ENCODE results near the gene RNF44.
A peak's percentile ranks its signal among the peaks of the same experiment; 100 is the strongest.

The RNF44 gene

GRCh38 chr5:176541338-176542134 lies 4.3 kb upstream of the RNF44 start:
- peaks cover 26% of the 10 kb centered on the region; the same call in 1 of the 2 replicates for H3K27me3 ChIP-seq (ENCODE audit: insufficient read depth, low read length)
- H3K27ac ChIP-seq (ENCODE audit: low read depth, low read length): peak overlapping the region; percentile 58; the same call in 1 of the 2 replicates
- peaks cover 18% of the 10 kb centered on the region for H3K4me1 ChIP-seq (ENCODE audit: insufficient read depth, low read length)
- peak overlapping the region; percentile 3; the same call in 1 of the 2 replicates for H3K4me3 ChIP-seq (ENCODE audit: low read length)
- no peaks in the 10 kb centered on the region for H3K36me3 ChIP-seq (ENCODE audit: insufficient read depth, low read length)
- no peaks in the 10 kb centered on the region for H3K9me3 ChIP-seq (ENCODE audit: insufficient read depth, low read depth, low read length)
- no peak overlapping the region for H3K9ac ChIP-seq (ENCODE audit: low read depth, low read length)
- 50% methylated on average over 12 of the region's 12 CpGs for WGBS

- Histone ChIP-seq H3K4me1 (ENCODE audit: insufficient read depth, low read length) (peaks cover 18% of the 10 kb centered on the region), H3K9me3 (ENCODE audit: insufficient read depth, low read depth, low read length) (no peaks in the 10 kb centered on the region), H3K9ac (ENCODE audit: low read depth, low read length) (no peak overlapping the region), H3K4me3 (ENCODE audit: low read length) (peak overlapping the region; percentile 3; the same call in 1 of the 2 replicates), H3K27ac (ENCODE audit: low read depth, low read length) (no peak overlapping the region), H3K36me3 (ENCODE audit: insufficient read depth, low read length) (no peaks in the 10 kb centered on the region), H3K27me3 (ENCODE audit: insufficient read depth, low read length) (peaks cover 26% of the 10 kb centered on the region; the same call in 1 of the 2 replicates)
- 83% methylated on average over 8 of the region's 8 CpGs for WGBS
Observed at GRCh38 chr5:176540956-176541337, 3.7 kb upstream of the RNF44 start.

GRCh38 chr5:176540476-176540899 lies 3.3 kb upstream of the RNF44 start:
- no peaks in the 10 kb centered on the region for H3K36me3 ChIP-seq (ENCODE audit: insufficient read depth, low read length)
- peaks cover 26% of the 10 kb centered on the region; the same call in 1 of the 2 replicates for H3K27me3 ChIP-seq (ENCODE audit: insufficient read depth, low read length)
- no peak overlapping the region for H3K4me3 ChIP-seq (ENCODE audit: low read length)
- H3K4me1 ChIP-seq (ENCODE audit: insufficient read depth, low read length): peaks cover 19% of the 10 kb centered on the region
- H3K9me3 ChIP-seq (ENCODE audit: insufficient read depth, low read depth, low read length): no peaks in the 10 kb centered on the region
- no peak overlapping the region for H3K9ac ChIP-seq (ENCODE audit: low read depth, low read length)
- no peak overlapping the region for H3K27ac ChIP-seq (ENCODE audit: low read depth, low read length)
- 92% methylated on average over 8 of the region's 8 CpGs for WGBS

DNA sequence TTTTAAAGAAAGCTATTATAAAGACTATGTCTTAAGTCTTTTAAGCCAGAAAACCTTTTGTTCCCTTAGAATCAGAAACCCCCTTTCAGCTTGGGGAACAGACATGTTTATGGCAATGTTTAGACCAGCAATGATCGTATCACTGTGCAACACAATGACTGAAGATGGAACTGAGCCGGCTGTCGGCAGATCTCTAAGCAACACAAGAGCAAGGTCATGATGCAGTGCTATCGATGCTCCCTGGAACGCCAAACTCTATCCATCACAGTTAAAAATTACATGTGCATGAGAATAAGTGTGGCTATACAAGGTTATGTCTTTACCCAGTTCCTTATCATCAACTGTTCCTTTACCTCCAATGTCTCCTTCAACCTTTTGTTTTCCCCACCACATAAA lies 1.8 kb upstream of the RNF44 start:
- Histone ChIP-seq H3K9me3 (ENCODE audit: insufficient read depth, low read depth, low read length) (no peaks in the 10 kb centered on the region), H3K36me3 (ENCODE audit: insufficient read depth, low read length) (peaks cover 14% of the 10 kb centered on the region), H3K27me3 (ENCODE audit: insufficient read depth, low read length) (peaks cover 17% of the 10 kb centered on the region; the same call in 1 of the 2 replicates), H3K27ac (ENCODE audit: low read depth, low read length) (no peak overlapping the region), H3K9ac (ENCODE audit: low read depth, low read length) (no peak overlapping the region), H3K4me1 (ENCODE audit: insufficient read depth, low read length) (peaks cover 31% of the 10 kb centered on the region), H3K4me3 (ENCODE audit: low read length) (no peak overlapping the region)
- 92% methylated on average over 3 of the region's 5 CpGs for WGBS

- Histone ChIP-seq H3K4me1 (ENCODE audit: insufficient read depth, low read length) (peaks cover 35% of the 10 kb centered on the region), H3K27me3 (ENCODE audit: insufficient read depth, low read length) (peaks cover 11% of the 10 kb centered on the region; the same call in 1 of the 2 replicates), H3K4me3 (ENCODE audit: low read length) (peak overlapping the region; percentile 82), H3K9me3 (ENCODE audit: insufficient read depth, low read depth, low read length) (no peaks in the 10 kb centered on the region), H3K36me3 (ENCODE audit: insufficient read depth, low read length) (peaks cover 15% of the 10 kb centered on the region), H3K9ac (ENCODE audit: low read depth, low read length) (peak overlapping the region; percentile 61), H3K27ac (ENCODE audit: low read depth, low read length) (peak overlapping the region; percentile 100)
- 24% methylated on average over 12 of the region's 13 CpGs for WGBS
Observed at GRCh38 chr5:176538230-176538988, 1.2 kb upstream of the RNF44 start.

DNA sequence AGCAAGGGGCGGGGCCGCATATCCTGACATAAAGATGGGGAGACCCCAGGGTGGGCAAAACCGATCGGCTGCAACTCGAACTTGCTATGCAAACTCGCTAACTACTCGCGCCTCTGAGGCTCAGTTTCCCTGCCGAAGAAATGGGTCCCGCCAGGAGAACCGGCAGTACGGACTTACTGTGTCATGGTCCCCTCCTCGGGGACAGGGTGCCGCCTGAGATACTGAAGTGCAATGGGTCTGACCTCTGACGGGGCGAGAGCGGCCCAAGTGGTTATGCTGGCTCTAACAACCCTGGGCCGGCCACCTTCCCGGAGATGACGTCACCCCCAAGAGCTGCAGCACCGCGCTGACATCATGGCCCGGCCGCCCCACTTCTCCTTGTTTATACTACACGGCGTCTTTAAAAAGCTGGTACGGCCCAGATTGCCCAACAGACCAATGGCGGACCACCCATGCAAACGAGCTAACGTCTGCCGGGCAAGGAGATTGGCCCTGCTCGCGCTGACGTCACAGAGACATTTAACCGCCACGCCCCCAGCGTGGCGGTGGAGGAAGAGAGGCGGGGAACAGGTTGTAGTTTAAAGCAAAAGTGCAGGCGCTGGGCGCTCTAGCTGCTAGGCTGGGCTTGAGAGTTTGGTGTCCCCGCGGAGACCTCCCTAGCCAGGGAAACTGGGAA lies 490 bp upstream of the RNF44 start:
- Histone ChIP-seq H3K27ac (ENCODE audit: low read depth, low read length) (peak overlapping the region; percentile 100), H3K9ac (ENCODE audit: low read depth, low read length) (peak overlapping the region; percentile 99), H3K36me3 (ENCODE audit: insufficient read depth, low read length) (peaks cover 19% of the 10 kb centered on the region), H3K4me3 (ENCODE audit: low read length) (peak overlapping the region; percentile 82), H3K4me1 (ENCODE audit: insufficient read depth, low read length) (peaks cover 38% of the 10 kb centered on the region), H3K27me3 (ENCODE audit: insufficient read depth, low read length) (peaks cover 8% of the 10 kb centered on the region; the same call in 1 of the 2 replicates), H3K9me3 (ENCODE audit: insufficient read depth, low read depth, low read length) (no peaks in the 10 kb centered on the region)
- WGBS: under 1% methylated on average over 43 of the region's 43 CpGs

- WGBS: 1% methylated on average over 43 of the region's 43 CpGs
- peaks cover 32% of the 10 kb centered on the region for H3K4me1 ChIP-seq (ENCODE audit: insufficient read depth, low read length)
- H3K36me3 ChIP-seq (ENCODE audit: insufficient read depth, low read length): peaks cover 27% of the 10 kb centered on the region
- H3K4me3 ChIP-seq (ENCODE audit: low read length): peak overlapping the region; percentile 82
- no peaks in the 10 kb centered on the region for H3K9me3 ChIP-seq (ENCODE audit: insufficient read depth, low read depth, low read length)
- no peaks in the 10 kb centered on the region for H3K27me3 ChIP-seq (ENCODE audit: insufficient read depth, low read length)
- H3K9ac ChIP-seq (ENCODE audit: low read depth, low read length): peak overlapping the region; percentile 99
- H3K27ac ChIP-seq (ENCODE audit: low read depth, low read length): peak overlapping the region; percentile 100
Observed at GRCh38 chr5:176536132-176536901, 885 bp downstream of the RNF44 start.

GRCh38 chr5:176535664-176536131 lies 1.5 kb downstream of the RNF44 start:
- Histone ChIP-seq H3K4me3 (ENCODE audit: low read length) (peak overlapping the region; percentile 82), H3K9ac (ENCODE audit: low read depth, low read length) (peak overlapping the region; percentile 99), H3K27me3 (ENCODE audit: insufficient read depth, low read length) (no peaks in the 10 kb centered on the region), H3K36me3 (ENCODE audit: insufficient read depth, low read length) (peaks cover 33% of the 10 kb centered on the region), H3K9me3 (ENCODE audit: insufficient read depth, low read depth, low read length) (no peaks in the 10 kb centered on the region), H3K27ac (ENCODE audit: low read depth, low read length) (peak overlapping the region; percentile 100), H3K4me1 (ENCODE audit: insufficient read depth, low read length) (peaks cover 26% of the 10 kb centered on the region)
- WGBS: 2% methylated on average over 9 of the region's 9 CpGs

GRCh38 chr5:176535101-176535663 lies 2.0 kb downstream of the RNF44 start:
- H3K36me3 ChIP-seq (ENCODE audit: insufficient read depth, low read length): peaks cover 37% of the 10 kb centered on the region
- H3K4me1 ChIP-seq (ENCODE audit: insufficient read depth, low read length): peaks cover 24% of the 10 kb centered on the region
- H3K9me3 ChIP-seq (ENCODE audit: insufficient read depth, low read depth, low read length): no peaks in the 10 kb centered on the region
- WGBS: 70% methylated on average over 11 of the region's 11 CpGs
- H3K27ac ChIP-seq (ENCODE audit: low read depth, low read length): peak overlapping the region; percentile 100
- peak overlapping the region; percentile 82 for H3K4me3 ChIP-seq (ENCODE audit: low read length)
- H3K9ac ChIP-seq (ENCODE audit: low read depth, low read length): peak overlapping the region; percentile 99
- no peaks in the 10 kb centered on the region for H3K27me3 ChIP-seq (ENCODE audit: insufficient read depth, low read length)

DNA sequence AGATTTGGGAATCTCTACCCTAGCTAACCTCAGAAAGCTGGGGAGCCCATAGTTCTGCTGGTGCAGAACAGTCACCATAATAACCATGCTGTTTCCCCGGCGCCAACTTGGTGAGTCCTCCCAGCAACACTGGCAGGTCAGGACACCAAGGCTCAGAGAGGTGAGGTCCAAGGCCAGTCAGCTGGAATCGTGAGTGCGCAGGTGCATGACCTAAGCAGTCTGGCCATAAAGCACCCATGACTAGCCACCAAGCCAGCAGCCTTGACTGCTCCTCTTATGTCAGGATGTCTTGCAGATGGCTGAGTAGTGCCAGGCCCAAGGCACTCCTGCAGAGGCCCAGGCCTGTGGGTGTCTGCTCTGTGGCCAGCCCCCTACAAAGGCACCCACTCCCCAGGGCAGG lies 2.6 kb downstream of the RNF44 start:
- no peaks in the 10 kb centered on the region for H3K9me3 ChIP-seq (ENCODE audit: insufficient read depth, low read depth, low read length)
- H3K4me3 ChIP-seq (ENCODE audit: low read length): peak overlapping the region; percentile 82
- no peaks in the 10 kb centered on the region for H3K27me3 ChIP-seq (ENCODE audit: insufficient read depth, low read length)
- no peak overlapping the region; the same call in 1 of the 2 replicates for H3K27ac ChIP-seq (ENCODE audit: low read depth, low read length)
- WGBS: 93% methylated on average over 4 of the region's 4 CpGs
- H3K4me1 ChIP-seq (ENCODE audit: insufficient read depth, low read length): peaks cover 24% of the 10 kb centered on the region
- peaks cover 39% of the 10 kb centered on the region for H3K36me3 ChIP-seq (ENCODE audit: insufficient read depth, low read length)
- peak overlapping the region; percentile 99; the same call in 1 of the 2 replicates for H3K9ac ChIP-seq (ENCODE audit: low read depth, low read length)
